GM19438 (cell line): ENCODE results near the gene DARS1.

Experiments used
- ATAC-seq: cut with Tn5 transposase; IDR thresholded peaks from one replicate; pipeline ENCODE4 v1.9.1; 2021; ENCODE audit warnings: low read depth; ENCODE audit not compliant: unreplicated experiment

DARS1 gene

GRCh38 chr2:136016836-136017235, 31.4 kb upstream of the DARS1 start:
- no peak for ATAC-seq

GRCh38 chr2:136016427-136016826, 31.0 kb upstream of the DARS1 start:
- no peak for ATAC-seq

GRCh38 chr2:136015699-136016098, 30.3 kb upstream of the DARS1 start:
- no peak for ATAC-seq

- ATAC-seq = no peak
Measured at GRCh38 chr2:136014411-136014810, 29.0 kb upstream of the DARS1 start.

GRCh38 chr2:136013955-136014354, 28.5 kb upstream of the DARS1 start:
- ATAC-seq = no peak

GRCh38 chr2:136013136-136013685, 27.8 kb upstream of the DARS1 start:
- ATAC-seq = no peak

- ATAC-seq = no peak
Measured at GRCh38 chr2:136012315-136012714, 26.9 kb upstream of the DARS1 start.

- ATAC-seq = no peak
Measured at GRCh38 chr2:136010126-136010525, 24.7 kb upstream of the DARS1 start.

- ATAC-seq = no peak
Measured at GRCh38 chr2:136008205-136008865, 22.9 kb upstream of the DARS1 start.

GRCh38 chr2:136006658-136007057, 21.2 kb upstream of the DARS1 start:
- no peak for ATAC-seq

- peak; percentile 49 for ATAC-seq
Measured at GRCh38 chr2:136005462-136006196, 20.2 kb upstream of the DARS1 start.

- ATAC-seq = no peak
Measured at GRCh38 chr2:136004965-136005364, 19.5 kb upstream of the DARS1 start.

- no peak for ATAC-seq
Measured at GRCh38 chr2:136001131-136001530, 15.7 kb upstream of the DARS1 start.

GRCh38 chr2:136000502-136000901, 15.1 kb upstream of the DARS1 start:
- peak; percentile 71 for ATAC-seq

GRCh38 chr2:135999899-136000298, 14.5 kb upstream of the DARS1 start:
- ATAC-seq = no peak

GRCh38 chr2:135998879-135999278, 13.5 kb upstream of the DARS1 start:
- ATAC-seq = no peak

GRCh38 chr2:135997380-135997779, 12.0 kb upstream of the DARS1 start:
- peak; percentile 47 for ATAC-seq

GRCh38 chr2:135996304-135996703, 10.9 kb upstream of the DARS1 start:
- no peak for ATAC-seq

GRCh38 chr2:135994281-135994680, 8.9 kb upstream of the DARS1 start:
- no peak for ATAC-seq

- ATAC-seq = no peak
Measured at GRCh38 chr2:135993421-135993820, 8.0 kb upstream of the DARS1 start.

- no peak for ATAC-seq
Measured at GRCh38 chr2:135991861-135992260, 6.4 kb upstream of the DARS1 start.

GRCh38 chr2:135987441-135987840, 2.0 kb upstream of the DARS1 start:
- ATAC-seq = no peak
